ENCODE measurements around the gene GNA14.

Gene GNA14

GRCh38 chr9:77463151-77463550 lies 185.0 kb downstream of the GNA14 start:
- no peak overlapping the region for H3K4me3 ChIP-seq (replicated peaks; ENCODE audit: low read depth, low read length)
- TF ChIP-seq CTCF (IDR thresholded peaks at IDR 0.05; ENCODE audit: low read length, missing control alignments), result no peak
- DNase-seq (ENCODE audit: low read depth), result no peak

GRCh38 chr9:77462066-77462465 lies 186.1 kb downstream of the GNA14 start:
- TF ChIP-seq CTCF (IDR thresholded peaks at IDR 0.05; ENCODE audit: low read length, missing control alignments), result no peak

GRCh38 chr9:77460938-77461337 lies 187.2 kb downstream of the GNA14 start:
- H3K4me3 ChIP-seq (replicated peaks; ENCODE audit: low read depth, low read length), result no peak overlapping the region
- TF ChIP-seq CTCF (IDR thresholded peaks at IDR 0.05; ENCODE audit: low read length, missing control alignments), result no peak
- no peak for DNase-seq (ENCODE audit: low read depth)

More at GRCh38 chr9:77462066-77462465, 186.1 kb downstream of the GNA14 start:
- no peak for DNase-seq (ENCODE audit: low read depth)
- H3K4me3 ChIP-seq (replicated peaks; ENCODE audit: low read depth, low read length), result no peak overlapping the region

GRCh38 chr9:77457916-77458592 lies 190.1 kb downstream of the GNA14 start:
- TF ChIP-seq CTCF (IDR thresholded peaks at IDR 0.05; ENCODE audit: low read length, missing control alignments), result peak; percentile 92
- DNase-seq (ENCODE audit: low read depth), result peak; percentile 74
- H3K4me3 ChIP-seq (replicated peaks; ENCODE audit: low read depth, low read length), result no peak overlapping the region

- DNase-seq (ENCODE audit: low read depth), result peak; percentile 93
- no peak overlapping the region for H3K4me3 ChIP-seq (replicated peaks; ENCODE audit: low read depth, low read length)
- TF ChIP-seq CTCF (IDR thresholded peaks at IDR 0.05; ENCODE audit: low read length, missing control alignments), result peak; percentile 94
Observed at GRCh38 chr9:77456829-77457437, 191.2 kb downstream of the GNA14 start.

GRCh38 chr9:77455312-77455927 lies 192.7 kb downstream of the GNA14 start:
- peak; percentile 52 for DNase-seq (ENCODE audit: low read depth)
- peak; percentile 56 for TF ChIP-seq CTCF (IDR thresholded peaks at IDR 0.05; ENCODE audit: low read length, missing control alignments)
- H3K4me3 ChIP-seq (replicated peaks; ENCODE audit: low read depth, low read length), result no peak overlapping the region

All from fibroblast of pulmonary artery (primary cell).